ENCODE measurements around the gene BATF2. TPM values are rescaled to one million over a fixed set of nuclear protein-coding genes. Genes with fewer than 3 reads are reported as not detected.
A peak's percentile ranks its signal among the peaks of the same experiment; 100 is the strongest.

BATF2 gene
- total and polyA plus RNA-seq, 9 of the 15 experiments (the other 6 are each of a cell fraction or from before 2014, with no cell fraction given): 1.7 to 8.9 (median 6.4) TPM

- TF ChIP-seq RERE (CRISPR knock-in tag; IDR thresholded peaks at IDR 0.05; ENCODE audit: borderline replicate concordance): peak; percentile 98; the same call in 1 of the 2 replicates
- peak; percentile 86 for TF ChIP-seq ZNF395 (CRISPR knock-in tag; IDR thresholded peaks at IDR 0.05)
- no peak for TF ChIP-seq NFE2 (IDR thresholded peaks at IDR 0.05; ENCODE audit: low read depth)
- TF ChIP-seq SNAPC5 (CRISPR knock-in tag; IDR thresholded peaks at IDR 0.05): no peak
- 0 out of 2 replicates have a peak, but pooled peaks have one; percentile 2 for TF ChIP-seq HDAC2 (IDR thresholded peaks at IDR 0.05)
- peak; percentile 98 for TF ChIP-seq PRDM10 (IDR thresholded peaks at IDR 0.05; ENCODE audit: partially characterized antibody)
- peak; percentile 94 for TF ChIP-seq ZNF224 (CRISPR knock-in tag; IDR thresholded peaks at IDR 0.05)
- TF ChIP-seq ZZZ3 (IDR thresholded peaks at IDR 0.05): no peak; the same call in 1 of the 2 replicates
- no peak for TF ChIP-seq CHD4 (IDR thresholded peaks at IDR 0.05; ENCODE audit: insufficient read depth, insufficient replicate concordance, low read depth, low read length, poor library complexity, severe bottlenecking)
- TF ChIP-seq ILK (tag; IDR thresholded peaks at IDR 0.05; ENCODE audit: borderline replicate concordance, low read depth): no peak
- TF ChIP-seq ARID3B (CRISPR knock-in tag; IDR thresholded peaks at IDR 0.05; ENCODE audit: borderline replicate concordance): no peak
- TF ChIP-seq ZNF354B (CRISPR knock-in tag; IDR thresholded peaks at IDR 0.05): no peak
- TF ChIP-seq CBFA2T3 (IDR thresholded peaks at IDR 0.05): peak; percentile 20; the same call in 1 of the 2 replicates
- TF ChIP-seq ZNF583 (CRISPR knock-in tag; IDR thresholded peaks at IDR 0.05): no peak
Observed at GRCh38 chr11:65013888-65014725, 17.3 kb upstream of the BATF2 start, which contains the start of gene ARL2 (continued).
